HuH-7 (cell line): ENCODE results near the gene SLC31A2.
"Not testable (repeated sequence)": the region's sequence is repeated elsewhere in the genome, so short reads cannot be mapped to it uniquely, and the experiment has no call there.

ENCODE experiments used
- DNase-seq: peaks from one replicate; pipeline ENCODE4 v3.0.0; 2011; ENCODE audit warnings: low spot score

The SLC31A2 gene, protein sequence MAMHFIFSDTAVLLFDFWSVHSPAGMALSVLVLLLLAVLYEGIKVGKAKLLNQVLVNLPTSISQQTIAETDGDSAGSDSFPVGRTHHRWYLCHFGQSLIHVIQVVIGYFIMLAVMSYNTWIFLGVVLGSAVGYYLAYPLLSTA

DNA sequence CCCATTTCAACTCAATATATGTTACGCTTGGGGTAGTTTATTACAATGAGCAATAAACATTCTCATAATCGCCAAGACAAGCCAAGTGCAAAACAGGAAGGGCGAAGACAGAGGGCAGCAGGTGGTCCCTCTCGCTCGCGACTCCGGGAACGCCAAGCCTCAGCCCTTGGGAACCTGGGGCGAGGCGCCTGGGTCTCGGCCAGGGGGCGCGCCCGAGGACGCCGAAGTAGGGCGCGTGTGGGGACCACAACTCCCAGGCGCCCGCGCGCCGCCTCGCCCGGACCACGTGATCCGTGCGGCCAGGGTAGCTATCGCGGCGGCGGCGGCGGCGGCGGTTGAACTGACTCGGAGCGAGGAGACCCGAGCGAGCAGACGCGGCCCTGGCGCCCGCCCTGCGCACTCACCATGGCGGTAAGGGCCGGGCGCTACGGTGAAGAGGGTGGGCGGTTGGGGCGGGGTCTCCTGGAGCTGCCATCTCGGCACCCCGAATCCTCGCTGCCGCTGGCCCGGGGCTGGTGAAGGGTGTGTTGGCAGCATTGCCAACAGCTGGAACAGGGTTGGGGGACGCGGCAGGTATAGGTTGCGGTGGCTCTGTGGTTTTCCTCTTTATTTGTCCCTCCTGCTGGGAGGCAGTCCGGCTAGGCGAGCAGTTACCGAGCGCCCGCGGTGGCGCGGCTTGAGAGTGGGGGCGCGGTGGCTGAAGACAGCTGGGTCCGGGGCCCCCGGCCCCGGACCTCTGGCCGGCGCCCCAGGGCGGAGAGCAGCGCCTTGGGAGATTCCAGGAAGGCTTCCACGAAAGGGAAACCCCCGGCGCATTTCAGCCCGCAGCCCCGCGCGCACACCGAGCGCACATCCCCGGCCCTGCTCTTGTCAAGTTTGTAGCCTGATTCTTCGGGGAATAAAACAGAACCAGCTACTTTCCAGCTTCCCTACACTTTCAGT lies at the start of gene SLC31A2:
Gene SLC31A2, plus strand, starts transcription at position 338 of the 942 bp plus-strand sequence. Its CDS starts 68 bp downstream, at position 406.
- DNase-seq, result peak; percentile 89

DNA sequence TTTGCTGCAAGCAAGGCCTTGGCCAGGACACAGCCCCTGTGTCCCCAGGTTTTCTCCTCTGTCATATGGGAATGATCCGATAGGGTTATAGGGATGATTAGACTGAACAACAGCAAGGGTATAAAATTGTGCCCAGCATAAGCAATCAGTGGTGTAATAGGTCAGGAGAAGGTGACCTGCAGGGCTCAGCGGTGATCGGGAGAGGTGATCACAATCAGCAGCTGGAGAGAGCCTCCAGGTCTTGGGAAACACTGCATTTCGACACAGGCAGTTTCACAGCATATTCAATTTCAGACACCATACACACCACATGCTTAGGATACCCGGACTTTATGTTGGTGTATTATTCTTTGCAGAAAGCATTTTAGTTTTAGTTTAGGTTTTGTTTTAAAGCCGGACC lies 45.5 kb upstream of the SLC31A2 start:
- not testable (repeated sequence) for DNase-seq

DNA sequence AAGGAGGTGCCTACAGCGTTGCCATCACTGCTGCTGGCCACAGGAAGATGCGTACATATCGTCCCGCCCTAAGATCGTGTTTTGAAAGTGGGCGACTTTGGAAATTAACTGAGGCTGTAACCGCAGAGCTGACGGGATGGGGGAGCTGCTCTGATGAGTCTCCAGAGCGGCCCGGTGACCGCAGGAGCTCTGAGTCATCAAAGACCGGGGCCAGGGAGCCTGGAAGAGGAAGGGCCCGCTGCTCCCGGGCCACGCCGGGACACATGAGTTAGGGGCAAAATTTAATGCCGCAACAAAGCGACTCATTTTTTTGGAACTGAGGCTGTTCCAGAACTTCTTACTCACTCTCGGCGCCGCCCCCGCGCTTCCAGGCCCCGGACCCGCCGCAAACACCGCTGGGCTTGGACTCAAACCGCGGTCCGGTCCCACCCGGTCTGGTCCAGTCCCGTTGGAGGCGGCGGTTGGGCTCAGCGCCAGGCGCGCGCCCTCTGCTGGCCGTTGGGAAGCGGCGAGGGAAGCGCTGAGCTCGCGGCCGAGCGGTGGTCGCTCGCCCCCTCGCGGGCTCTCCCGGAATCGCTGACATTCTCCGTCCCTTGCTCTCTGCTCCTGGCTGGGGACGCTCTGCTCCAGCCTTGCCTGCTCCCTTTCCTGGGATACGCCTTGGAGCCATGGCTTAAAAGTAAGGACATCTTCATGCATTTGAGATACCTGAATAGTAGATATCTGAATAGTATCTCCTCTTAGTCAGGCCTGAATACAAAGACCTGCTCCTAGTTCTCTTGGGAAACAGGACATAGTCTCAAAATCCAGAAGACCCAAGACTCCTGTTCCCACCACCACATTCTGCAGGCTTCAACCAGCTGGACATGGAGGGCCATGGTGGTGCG lies 39.5 kb upstream of the SLC31A2 start:
- DNase-seq, result peak; percentile 34

DNA sequence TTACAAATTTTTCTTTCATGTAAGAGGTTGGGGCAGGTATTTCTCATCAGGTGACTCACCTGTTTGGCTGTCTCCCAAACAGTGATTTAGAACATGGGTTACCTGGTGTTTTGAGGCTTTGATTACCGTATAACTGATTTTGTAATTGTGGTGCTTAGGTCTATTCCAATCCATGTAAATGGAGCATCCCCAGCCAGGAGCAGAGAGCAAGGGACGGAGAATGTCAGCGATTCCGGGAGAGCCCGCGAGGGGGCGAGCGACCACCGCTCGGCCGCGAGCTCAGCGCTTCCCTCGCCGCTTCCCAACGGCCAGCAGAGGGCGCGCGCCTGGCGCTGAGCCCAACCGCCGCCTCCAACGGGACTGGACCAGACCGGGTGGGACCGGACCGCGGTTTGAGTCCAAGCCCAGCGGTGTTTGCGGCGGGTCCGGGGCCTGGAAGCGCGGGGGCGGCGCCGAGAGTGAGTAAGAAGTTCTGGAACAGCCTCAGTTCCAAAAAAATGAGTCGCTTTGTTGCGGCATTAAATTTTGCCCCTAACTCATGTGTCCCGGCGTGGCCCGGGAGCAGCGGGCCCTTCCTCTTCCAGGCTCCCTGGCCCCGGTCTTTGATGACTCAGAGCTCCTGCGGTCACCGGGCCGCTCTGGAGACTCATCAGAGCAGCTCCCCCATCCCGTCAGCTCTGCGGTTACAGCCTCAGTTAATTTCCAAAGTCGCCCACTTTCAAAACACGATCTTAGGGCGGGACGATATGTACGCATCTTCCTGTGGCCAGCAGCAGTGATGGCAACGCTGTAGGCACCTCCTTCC lies 37.9 kb upstream of the SLC31A2 start:
- DNase-seq, result peak; percentile 51

DNA sequence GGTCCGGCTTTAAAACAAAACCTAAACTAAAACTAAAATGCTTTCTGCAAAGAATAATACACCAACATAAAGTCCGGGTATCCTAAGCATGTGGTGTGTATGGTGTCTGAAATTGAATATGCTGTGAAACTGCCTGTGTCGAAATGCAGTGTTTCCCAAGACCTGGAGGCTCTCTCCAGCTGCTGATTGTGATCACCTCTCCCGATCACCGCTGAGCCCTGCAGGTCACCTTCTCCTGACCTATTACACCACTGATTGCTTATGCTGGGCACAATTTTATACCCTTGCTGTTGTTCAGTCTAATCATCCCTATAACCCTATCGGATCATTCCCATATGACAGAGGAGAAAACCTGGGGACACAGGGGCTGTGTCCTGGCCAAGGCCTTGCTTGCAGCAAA lies 32.0 kb upstream of the SLC31A2 start:
- not testable (repeated sequence) for DNase-seq

DNA sequence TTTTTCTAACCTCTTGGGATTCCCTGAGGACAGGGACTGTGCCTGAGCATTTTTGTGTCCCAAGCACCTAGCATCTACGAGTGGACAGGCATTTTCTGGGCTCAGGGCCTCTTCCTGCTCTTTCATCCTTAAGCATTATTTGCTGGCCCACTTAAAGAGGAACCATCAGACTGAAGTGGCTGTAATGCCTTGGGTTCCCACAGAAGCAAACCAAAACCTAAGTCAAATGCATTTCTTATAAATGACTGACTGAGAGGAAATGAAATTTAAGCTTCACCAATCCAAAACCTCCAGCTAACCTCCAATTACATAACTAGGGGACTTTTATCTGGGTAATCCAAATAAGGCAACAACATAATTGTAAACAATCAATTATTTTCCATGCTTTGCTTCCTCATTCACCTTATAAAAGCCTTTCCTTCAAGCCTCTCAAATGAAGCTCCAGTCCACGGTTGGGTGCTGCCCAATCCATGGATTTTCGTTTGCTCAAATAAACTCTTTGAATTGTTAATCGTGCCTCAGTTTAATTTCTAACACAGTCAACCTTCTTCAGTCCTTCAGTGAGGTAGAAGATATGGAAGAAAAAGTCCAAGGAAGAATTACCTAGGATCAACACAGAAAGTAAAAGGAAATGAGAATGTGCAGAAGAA lies 25.3 kb upstream of the SLC31A2 start:
- no peak for DNase-seq

DNA sequence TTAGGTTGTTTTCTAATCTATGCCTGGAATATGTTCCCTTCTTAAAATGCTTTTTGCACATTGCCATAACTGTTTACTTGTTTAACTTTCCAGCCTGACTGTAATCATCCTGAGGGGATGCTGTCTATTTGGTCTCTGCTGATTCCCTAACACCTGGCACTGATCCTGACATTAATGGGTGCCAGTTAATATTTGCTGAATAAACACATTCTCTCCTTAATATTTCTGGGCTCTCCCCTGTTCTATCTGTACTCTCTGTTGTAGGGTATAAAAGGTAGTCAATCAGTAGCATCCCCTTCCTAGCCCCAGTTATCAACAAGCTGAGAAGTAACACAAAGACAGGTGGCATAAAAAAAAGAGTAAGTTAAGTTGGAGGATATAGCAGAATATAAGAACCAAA lies 21.3 kb upstream of the SLC31A2 start:
- no peak for DNase-seq

DNA sequence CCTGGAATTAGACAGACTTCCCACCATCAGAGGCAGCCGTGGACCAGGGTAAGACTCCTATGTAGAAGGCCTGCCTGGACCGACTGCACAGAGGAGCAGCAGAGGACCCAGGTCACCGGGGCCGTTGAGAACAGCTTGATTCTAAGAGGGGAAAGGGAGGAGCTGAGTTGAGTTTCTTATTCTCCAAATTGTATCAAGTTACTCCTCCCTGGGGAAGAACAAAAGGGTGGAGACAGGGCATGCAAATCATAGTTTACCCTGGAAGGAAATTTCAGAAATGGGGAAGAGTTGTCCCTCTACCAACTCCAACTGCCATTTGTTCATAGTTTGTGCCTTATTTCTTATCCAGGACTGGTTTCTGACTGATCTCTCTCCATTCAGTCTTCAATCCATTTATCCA lies 20.9 kb upstream of the SLC31A2 start:
- no peak for DNase-seq

DNA sequence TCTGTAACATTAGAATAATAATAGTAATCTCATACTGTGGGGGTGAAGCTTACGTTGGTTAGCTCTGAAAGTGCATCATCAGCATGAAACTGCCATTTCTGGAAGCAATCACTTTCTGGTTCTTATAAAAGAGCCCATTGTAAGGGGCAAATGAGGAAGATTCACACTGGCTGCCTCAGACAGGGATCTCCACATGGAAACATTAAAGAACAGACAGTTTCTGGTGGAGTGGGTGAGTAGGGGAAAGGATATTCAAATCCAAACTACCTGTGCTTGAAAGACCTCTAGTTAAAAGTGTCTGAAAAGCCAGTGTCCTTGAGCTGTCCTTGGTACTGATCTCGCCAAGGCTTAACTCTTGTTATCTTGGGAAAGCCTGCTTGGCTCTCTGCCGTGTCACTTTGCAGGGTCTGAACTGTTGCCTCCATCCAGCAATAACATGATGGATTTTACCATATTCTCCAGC lies 19.1 kb upstream of the SLC31A2 start:
- DNase-seq, result no peak

DNA sequence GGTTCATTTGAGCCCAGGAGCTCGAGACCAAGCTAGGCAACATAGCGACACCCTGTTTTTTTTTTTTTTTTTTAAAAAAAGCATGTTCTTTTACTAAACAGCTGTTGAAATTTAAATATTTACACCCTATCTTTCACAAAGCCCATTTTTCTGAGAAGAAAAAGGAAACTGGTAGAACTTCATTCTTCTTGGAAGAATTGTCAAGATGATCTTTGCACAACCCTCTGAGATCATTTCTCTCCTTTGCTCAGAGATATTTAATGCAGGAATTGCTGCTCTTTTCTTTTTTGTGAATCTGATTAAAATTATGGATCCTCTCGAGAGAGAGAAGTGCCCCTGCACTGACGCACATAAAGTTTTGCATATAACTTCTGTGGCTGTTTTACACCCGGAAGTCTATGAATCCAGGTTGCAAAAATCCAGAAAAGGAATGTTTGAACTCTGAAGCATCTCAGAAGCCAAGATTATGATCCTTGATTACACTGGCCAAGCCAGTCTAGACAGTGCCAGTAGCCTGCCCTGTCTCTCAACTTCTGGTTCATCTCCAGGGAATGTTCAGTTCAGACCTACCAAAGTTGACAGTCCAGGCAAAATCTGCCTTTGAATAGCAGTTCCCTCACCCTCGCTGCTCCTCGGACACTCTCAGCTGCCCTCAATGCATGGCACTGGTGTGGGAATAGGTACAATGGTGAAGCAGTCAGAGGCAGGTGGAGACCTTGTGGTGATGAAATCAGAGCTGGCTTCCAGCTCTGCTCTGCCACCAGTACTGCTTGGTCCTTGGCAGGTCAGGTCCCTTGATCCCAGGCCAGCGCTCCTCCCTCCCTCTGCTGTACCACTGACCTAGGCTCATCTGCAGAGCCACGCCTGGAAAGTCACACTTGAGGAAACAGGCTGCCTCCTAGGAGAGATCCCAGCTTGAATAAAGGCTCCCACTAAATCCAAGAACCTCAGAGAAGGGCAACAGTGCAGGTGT lies 13.3 kb upstream of the SLC31A2 start:
- DNase-seq, result no peak

DNA sequence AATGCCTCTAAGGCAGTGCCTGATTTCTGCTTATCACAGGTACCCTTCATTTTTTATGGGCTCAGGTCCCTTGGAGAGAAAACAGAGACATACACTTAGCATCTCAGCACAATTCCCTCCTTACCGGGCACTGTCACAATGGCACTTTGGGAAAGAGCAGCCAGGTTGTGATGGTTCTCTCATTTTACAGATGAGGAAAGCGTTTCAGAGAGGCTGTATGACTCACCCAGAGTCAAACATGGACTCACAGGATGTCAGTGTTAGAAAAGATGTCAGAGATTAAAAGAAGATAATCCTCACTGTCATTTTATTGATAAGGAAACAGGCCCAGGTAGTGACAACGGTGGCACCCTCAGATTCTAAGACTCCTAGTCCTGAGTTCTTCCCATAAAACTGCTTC lies 12.0 kb upstream of the SLC31A2 start:
- no peak for DNase-seq

DNA sequence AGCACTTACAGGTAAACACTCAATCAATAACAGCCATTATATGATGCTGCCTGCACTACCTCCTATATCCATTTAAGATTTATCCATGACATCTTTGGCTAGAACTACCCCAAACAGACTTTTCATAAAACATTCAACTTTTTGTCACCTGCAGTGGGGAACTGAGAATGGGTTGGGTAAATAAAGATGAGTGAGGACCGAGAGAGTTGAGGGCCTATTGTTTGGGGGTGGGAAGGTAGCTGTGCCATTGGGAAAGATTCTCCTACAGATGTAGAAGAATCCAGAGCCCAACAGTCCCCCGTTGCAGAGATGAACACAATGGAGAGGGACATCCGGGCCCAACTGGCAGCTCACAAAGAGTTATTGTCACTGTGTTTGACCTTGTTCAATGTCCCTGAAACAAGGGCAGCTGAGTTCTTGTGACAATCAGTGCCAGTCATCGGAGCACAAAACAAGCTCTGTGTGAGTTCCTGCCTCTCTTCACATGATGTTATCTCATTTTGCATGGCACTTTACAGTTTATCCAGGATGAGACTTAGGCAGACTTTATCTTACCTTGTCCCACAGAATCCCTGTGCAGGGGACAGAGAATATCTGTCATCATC lies 11.5 kb upstream of the SLC31A2 start:
- no peak for DNase-seq

DNA sequence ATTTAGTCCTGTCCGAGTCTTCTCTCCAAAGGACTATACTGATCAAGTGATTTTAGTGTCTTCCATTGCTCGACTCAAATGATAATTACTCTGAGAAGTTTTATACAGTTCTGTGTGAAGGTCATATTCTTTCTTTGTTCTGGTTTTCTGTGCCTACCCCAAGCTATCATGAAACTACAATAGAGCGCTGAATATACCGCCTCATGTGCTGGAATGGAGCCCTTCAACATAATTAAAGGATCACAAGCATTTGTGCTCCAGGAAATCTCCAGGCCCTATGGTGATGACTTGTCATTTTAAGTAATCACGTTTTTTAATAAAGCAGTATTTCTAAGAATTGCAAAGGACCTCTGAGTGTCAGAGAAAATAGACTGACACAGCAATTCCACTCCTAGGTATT lies 10.9 kb upstream of the SLC31A2 start:
- DNase-seq, result no peak

DNA sequence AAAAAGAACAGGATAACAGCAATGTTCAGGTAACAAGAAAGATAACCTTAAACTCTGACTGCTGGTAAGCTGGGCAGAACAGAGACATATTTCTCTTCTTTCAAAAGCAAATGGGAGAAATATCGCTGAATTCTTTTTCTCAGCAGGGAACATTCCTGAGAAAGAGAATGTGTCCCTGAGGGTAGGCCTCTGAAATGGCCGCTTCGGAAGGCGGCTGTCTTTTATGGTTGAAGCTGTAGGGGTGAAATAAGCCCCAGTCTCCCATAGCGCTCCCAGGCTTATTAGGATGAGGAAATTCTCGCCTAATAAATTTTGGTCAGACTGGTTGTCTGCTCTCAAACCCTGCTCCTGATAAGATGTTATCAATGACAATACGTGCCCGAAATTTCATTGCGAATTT lies 9.9 kb upstream of the SLC31A2 start:
- DNase-seq, result not testable (repeated sequence)

DNA sequence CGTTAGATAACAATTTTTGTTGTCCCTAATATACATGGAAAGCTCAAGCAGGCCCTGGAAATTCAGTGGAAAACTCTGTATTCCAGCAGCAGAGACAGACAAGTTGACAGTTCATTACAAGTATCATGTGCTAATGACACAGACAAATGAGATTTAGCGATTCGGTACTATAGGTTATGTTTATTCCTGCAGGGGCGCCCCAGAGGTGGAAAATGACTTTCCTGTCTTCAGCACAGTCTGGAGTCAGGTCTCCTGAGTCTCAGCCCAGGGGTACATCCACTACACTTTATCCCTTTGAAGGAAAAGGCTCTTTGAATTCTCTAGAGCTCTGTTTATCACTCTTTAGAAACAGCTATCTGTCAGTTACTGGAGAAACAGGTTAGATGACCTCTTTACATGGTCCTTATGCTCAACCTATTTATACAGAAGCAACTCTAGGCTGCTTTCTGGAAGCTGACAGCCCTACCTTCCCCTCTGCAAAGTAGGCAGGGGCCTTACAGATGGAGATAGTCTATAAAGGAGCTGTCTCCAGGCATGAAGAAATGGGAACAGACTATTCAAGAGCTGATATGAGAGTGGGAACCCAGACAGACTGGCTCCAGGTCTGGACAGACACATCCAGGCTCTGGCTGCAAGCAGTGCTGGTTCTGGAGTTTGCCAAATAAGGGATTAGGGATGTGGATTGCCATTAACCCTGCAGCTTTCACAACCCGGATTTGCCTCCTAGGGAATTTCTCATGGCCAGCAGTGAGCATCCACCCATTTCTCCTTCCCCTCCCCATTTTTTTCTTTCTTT lies 7.2 kb upstream of the SLC31A2 start:
- DNase-seq, result no peak

DNA sequence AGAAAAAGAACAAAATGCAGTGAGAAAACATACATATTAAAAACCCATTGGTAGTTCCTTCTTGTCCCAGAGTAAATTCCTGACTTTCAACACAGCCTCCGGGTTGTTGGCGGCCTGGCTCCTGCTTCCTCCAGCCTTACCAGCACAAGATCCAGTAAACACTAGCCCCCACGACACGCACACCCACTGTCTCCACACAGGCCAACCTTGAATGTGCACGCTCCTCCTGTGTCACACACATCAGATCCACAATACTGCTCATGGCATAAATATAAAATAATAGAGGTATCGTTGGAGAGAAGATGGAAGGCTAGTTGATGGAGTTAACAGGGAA lies 2.5 kb upstream of the SLC31A2 start:
- DNase-seq, result no peak

DNA sequence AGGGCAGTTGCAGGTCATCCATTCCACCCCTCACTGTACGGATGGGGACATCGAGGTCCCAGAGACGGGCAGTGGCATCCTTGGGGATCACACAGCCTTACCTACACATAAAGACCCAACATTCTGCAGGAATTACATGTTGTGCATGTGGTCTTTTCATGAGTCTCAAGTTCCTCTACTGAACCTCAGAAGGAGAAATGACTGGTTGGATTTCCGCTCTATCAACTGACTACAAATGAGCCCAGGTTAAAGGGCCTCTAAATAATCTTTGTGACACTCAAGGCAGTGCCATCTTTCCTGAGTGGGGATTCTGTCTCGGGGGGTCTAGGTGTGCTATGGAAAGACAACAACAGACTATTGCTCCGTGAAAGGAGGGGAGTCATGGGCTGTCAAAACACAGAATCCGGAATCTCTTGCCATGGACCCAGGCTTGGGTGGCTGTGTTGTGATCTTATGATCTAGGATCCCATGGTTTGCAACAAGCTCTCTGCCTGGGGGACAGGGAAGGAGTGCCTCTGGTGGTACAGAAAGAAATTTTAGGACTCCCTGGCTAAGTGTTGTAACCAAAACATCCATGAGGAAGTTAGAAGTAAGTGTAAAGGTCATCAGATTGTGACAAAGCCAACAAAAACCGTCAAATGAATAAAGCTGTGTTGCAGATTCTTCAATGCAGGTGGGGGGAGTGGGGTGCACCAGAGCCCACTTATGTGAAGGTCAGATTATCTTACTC lies 1.9 kb upstream of the SLC31A2 start:
- no peak for DNase-seq

DNA sequence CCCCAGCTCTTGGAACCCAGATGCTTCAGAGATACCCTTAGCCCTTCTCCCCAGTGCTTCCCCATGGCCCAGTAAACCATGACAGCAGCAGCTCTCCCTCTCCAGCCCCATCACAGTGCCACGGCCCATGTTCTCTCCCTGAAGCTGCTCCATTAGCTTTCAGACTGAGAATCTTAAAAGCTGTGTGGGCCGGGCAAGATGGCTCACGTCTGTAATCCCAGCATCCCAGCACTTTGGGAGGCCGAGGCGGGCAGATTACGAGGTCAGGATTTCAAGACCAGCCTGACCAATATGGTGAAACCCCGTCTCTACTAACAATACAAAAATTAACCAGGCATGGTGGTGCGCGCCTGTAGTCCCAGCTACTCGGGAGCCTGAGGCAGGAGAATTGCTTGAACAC lies 1.2 kb upstream of the SLC31A2 start:
- not testable (repeated sequence) for DNase-seq
